RKO (cell line): ENCODE data around the gene OR6C2.
"Not testable (repeated sequence)": the region's sequence is repeated elsewhere in the genome, so short reads cannot be mapped to it uniquely, and the experiment has no call there.

Experiments
- DNase-seq: peaks from one replicate; pipeline ENCODE4 v3.0.0-alpha.2; 2016; ENCODE audit warnings: low spot score

Gene OR6C2

DNA sequence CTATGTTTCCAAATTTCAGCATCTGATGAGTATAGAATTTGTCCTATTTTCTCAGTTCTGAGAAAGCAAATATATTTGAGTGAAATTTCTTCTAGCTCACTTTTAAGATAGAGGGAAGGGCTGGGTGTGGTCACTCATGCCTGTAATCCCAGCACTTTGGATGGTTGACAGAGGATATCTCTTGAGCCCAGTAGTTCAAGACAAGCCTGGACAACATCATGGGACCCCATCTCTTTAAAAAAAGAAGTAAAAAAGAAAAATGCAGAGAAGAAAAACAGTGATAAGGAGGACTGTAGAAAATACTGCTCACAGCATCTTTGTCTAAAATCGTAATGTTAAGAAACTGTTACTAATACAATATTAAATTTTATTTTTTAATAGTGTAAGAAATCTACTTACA lies 28.4 kb downstream of the OR6C2 start:
- DNase-seq, result no peak

DNA sequence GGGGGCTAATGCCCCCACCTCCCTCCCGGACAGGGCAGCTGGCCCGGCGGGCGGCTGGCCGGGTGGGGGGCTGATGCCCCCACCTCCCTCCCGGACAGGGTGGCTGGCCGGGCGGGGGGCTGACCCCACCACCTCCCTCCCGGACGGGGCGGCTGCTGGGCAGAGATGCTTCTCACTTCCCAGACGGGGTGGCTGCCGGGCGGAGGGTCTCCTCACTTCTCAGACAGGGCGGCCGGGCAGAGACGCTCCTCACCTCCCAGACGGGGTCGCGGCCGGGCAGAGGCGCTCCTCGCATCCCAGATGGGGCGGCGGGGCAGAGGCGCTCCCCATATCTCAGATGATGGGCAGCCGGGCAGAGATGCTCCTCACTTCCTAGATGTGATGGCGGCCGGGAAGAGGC lies 35.3 kb downstream of the OR6C2 start:
- not testable (repeated sequence) for DNase-seq

DNA sequence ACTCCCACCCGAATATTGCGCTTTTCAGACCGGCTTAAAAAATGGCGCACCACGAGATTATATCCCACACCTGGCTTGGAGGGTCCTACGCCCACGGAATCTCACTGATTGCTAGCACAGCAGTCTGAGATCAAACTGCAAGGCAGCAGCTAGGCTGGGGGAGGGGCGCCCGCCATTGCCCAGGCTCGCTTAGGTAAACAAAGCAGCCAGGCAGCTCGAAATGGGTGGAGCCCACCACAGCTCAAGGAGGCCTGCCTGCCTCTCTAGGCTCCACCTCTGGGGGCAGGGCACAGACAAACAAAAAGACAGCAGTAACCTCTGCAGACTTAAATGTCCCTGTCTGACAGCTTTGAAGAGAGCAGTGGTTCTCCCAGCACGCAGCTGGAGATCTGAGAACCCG lies 40.4 kb downstream of the OR6C2 start:
- not testable (repeated sequence) for DNase-seq

DNA sequence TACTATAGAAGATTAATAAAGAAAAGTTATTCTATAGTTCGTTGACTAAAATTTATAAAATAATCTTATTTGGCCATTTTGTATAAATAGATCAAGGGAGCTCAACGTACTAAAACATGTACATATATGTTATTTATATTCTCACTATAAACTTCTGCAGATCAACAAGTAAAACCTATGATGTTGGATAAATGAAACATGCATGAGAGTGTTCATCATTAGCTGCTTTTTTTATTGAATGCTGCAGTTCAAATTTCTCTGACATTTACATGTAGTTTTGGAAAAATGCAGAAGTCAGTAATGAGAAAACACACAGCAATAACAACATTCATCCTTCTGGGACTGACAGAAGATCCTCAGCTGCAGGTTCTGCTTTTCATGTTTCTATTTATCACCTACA lies 48.2 kb downstream of the OR6C2 start, which contains the start of gene OR6C68:
Gene OR6C68 (plus strand): TSS at position 301 of the 400 bp plus-strand sequence. CDS start 0 bp downstream, at position 301.
- no peak for DNase-seq

DNA sequence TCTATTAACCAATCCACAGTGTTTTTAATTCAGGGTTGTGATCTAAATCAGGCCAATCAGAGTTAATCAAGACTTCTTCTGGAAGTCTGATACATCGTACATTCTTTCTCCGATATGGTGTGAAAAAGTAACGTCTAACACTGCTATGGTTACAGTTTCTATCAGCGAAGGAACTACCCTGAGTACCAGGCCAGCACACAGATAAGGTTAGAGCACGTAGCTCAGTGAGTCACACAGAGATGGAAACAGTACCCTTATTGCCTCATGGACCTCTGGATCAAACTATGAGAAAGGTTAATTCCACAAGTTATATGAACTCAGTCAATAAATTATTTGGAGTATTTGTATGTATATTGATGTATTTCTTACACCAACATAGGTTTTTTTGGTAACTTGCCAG lies 51.6 kb downstream of the OR6C2 start:
- DNase-seq, result no peak

DNA sequence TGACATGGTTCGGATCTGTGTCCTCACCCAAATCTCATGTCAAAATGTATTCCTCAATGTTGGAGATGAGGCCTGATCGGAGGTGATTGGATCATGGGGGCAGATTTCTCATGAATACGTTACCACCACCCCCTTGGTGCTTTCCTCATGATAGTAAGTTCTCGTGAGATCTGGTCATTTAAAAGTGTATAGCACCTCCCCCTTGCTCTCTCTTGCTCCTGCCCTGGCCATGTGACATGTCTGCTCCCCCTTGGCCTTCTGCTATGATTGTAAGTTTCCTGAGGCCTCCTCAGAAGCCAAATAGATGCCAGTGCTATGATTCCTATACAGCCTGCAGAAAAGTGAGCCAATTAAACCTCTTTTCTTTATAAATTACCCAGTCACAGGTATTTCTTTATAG lies 55.4 kb downstream of the OR6C2 start:
- DNase-seq, result no peak

DNA sequence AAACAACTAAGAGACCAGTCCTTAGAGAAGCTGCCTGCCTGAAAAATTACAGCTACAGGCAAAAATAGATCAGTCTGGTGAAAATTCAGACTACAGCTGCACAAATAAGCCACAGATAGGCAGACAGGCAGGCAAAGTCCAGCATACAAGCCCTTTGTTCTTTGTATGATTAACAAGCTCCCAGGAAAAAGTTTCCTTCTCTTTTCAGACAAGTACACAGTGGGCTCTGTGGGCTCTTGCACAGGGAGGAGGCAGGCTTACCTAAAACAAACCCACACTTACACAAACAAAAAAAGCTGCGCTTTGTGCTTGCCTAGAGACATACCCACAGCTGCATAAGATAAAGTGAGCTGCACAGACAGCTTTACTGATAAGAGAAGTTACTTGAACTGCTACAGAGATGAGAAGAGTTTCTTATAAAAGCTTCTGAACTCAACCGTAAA lies 56.0 kb downstream of the OR6C2 start:
- no peak for DNase-seq

DNA sequence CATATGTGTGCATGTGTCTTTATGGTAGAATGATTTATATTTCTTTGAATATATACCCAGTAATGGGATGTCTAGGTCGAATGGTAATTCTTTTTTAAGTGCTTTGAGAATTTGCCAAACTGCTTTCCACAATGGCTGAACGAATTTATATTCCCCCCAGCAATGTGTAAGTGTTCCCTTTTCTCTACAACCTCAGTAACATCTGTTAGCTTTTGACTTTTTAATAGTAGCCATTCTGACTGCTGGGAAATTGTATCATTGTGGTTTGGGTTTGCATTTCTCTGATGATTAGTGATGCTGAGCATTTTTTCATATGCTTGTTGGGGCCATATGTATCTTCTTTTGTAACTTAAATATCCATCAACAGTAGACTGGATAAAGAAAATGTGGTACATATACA lies 57.7 kb downstream of the OR6C2 start:
- DNase-seq, result no peak
